ENCODE measurements around the gene ABCF1. TPM values are rescaled to one million over a fixed set of nuclear protein-coding genes. Genes with fewer than 3 reads are reported as not detected.

The ABCF1 gene
- total and polyA plus RNA-seq, 8 donors, result 7.6 to 32.6 (median 27.4) TPM

DNA sequence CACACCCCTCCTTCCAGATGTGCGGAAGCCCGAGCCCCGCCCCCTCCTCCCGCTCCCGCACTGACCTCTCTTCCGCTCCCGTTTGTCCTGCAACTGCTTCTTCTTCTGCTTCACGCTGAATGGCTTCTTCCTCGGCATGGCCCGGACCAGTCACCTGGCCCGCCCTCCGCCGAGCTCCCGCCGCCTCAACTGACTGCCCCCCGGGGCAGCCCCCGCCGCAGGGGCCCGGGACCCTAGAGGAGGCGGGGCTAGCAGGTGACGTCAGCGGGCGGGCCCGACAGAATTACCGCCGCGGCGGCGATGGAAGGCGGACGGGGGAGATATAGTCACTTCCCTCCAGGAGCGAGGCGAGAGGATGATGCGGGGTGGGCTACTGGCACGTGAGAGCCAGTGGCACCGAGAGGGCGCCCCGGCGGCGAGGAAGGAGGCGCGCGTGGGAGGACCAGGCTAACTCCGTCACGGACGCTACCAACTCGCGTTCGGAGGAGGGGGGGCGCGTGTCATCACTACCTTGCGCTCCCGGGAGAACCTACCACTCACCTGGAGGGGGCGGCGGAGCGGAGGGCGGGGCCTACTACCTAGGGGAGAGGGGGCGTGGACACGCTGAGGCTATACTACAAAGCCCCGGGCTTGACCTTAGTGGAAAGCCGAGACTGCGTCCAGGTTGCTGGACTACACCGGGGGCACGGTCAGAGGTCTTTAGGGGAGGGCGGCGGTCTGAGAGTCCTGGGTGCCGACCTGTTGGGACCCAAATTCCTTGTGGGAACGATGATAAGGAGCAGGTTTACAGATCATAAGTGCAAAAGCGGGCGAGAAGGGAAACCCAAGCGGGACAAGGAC lies 15.0 kb upstream of the ABCF1 start, which contains the start of gene GNL1:
TSS of gene GNL1 (minus strand) at position 424 of the 840 bp plus-strand sequence. CDS start at position 138, 286 bp downstream.
- Histone ChIP-seq H3K9me3 (no peaks in the 10 kb centered on the region), H3K36me3 (peaks cover 21 to 38% (median 33%) of the 10 kb centered on the region in 4 donors), H3K27ac (peak within 1 kb of the TSS; percentile 97 to 100 (median 98)), H3K4me3 (peak within 1 kb of the TSS; percentile 82 to 98 (median 93)), H3K27me3 (no peaks in the 10 kb centered on the region), H3K4me1 (peaks cover 17 to 36% (median 28%) of the 10 kb centered on the region in 4 donors)
- peak in 1 of 7 experiments; percentile 31 for TF ChIP-seq CTCF (IDR thresholded peaks at IDR 0.05)
- peak in 1 of 4 donors; percentile 29 for TF ChIP-seq POLR2A (IDR thresholded peaks at IDR 0.05)
- no peak for TF ChIP-seq EP300 (IDR thresholded peaks at IDR 0.05)
- peak; percentile 25 to 71 (median 69) for TF ChIP-seq POLR2AphosphoS5 (IDR thresholded peaks at IDR 0.05)
- peak; percentile 98 for DNase-seq
- 0 to 1% (median 1%) methylated on average over 44 to 71 of the region's 71 CpGs for WGBS, 5 donors
- intact Hi-C loops (cut with DNase I; ENCODE audit: low total_unique reads), result no loop called here

DNA sequence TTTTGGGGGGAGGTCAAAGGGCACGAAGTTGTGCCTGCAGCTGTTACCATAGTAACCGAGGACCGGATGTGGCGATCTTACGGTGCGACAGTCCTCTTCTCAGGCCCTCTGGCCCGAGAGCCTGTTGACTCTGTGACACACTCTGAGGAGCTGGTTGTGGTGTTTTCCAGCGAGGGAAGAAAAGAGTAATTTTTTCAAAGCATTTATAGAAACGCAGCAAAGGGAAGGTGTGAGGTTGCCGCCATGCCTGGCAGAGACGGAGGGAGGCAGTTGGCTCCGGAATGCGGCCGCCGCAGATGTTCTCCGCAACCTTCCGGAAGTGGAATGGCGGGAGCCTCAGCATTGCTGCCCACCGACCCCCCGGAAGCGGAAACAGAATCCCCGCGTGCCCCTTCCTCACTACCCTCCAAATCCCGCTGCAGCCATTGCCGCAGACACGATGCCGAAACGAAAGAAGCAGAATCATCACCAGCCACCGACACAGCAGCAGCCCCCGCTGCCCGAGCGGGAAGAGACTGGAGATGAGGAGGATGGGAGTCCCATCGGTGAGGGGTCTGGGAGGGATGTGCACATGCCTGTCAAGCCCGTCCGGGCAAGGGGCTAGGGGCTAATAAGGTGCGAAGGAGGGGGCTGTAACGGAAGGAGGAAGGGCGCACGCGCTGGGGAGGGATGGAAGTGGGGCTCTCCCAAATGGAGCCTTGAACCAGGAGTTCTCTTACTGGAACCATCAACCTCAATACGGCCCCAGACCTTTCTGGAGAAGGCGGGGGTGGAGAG lies 14.1 kb upstream of the ABCF1 start, which contains the start of gene PRR3:
TSS of gene PRR3 (plus strand) at position 390 of the 777 bp plus-strand sequence. CDS start at position 440, 50 bp downstream.
- WGBS, 5 donors, result 0 to 1% (median 1%) methylated on average over 40 to 42 of the region's 42 CpGs
- Histone ChIP-seq H3K36me3 (peaks cover 18 to 38% (median 33%) of the 10 kb centered on the region in 4 donors), H3K4me1 (peaks cover 17 to 36% (median 28%) of the 10 kb centered on the region in 4 donors), H3K9me3 (no peaks in the 10 kb centered on the region), H3K27me3 (no peaks in the 10 kb centered on the region), H3K27ac (peak within 1 kb of the TSS; percentile 97 to 100 (median 98)), H3K4me3 (peak within 1 kb of the TSS; percentile 82 to 98 (median 93))
- intact Hi-C loops (cut with DNase I; ENCODE audit: low total_unique reads), result no loop called here
- TF ChIP-seq POLR2A (IDR thresholded peaks at IDR 0.05) (peak in 1 of 4 donors; percentile 39), POLR2AphosphoS5 (IDR thresholded peaks at IDR 0.05) (peak in 2 of 3 donors; percentile 67 to 75), EP300 (IDR thresholded peaks at IDR 0.05) (no peak), CTCF (IDR thresholded peaks at IDR 0.05) (no peak)
- peak; percentile 89 to 97 for DNase-seq

DNA sequence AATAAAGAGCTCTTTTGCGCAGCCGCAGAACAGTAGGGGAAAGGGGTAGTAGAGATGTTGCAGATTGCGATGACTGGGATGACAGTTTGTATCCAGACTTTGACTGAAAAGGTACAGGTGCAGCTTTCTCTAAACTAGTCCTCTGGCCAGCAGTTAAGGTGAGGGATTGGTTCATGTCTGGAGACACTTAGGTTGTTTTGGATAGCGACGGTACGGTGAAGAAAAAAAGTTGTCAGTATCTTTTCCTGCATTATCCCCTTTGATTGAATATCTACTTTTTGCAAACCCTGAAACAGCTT lies 13.6 kb upstream of the ABCF1 start:
- intact Hi-C loops (cut with DNase I; ENCODE audit: low total_unique reads), result no loop called here
- H3K27me3 ChIP-seq, result no peaks in the 10 kb centered on the region
- TF ChIP-seq POLR2AphosphoS5 (IDR thresholded peaks at IDR 0.05) (no peak), EP300 (IDR thresholded peaks at IDR 0.05) (no peak), CTCF (IDR thresholded peaks at IDR 0.05) (no peak), POLR2A (IDR thresholded peaks at IDR 0.05) (no peak)
- H3K9me3 ChIP-seq, result no peaks in the 10 kb centered on the region
- peaks cover 18 to 38% (median 33%) of the 10 kb centered on the region in 4 donors for H3K36me3 ChIP-seq
- H3K4me3 ChIP-seq, result peak overlapping the region; percentile 82 to 98 (median 93)
- peaks cover 17 to 36% (median 28%) of the 10 kb centered on the region in 4 donors for H3K4me1 ChIP-seq
- peak overlapping the region; percentile 97 to 100 (median 98) for H3K27ac ChIP-seq
- 2 to 4% (median 3%) methylated on average over 6 of the region's 6 CpGs for WGBS, 5 donors
- no peak for DNase-seq

GRCh38 chr6:30560930-30561329 lies 10.3 kb upstream of the ABCF1 start:
- H3K4me3 ChIP-seq, result no peak overlapping the region
- H3K36me3 ChIP-seq, result peaks cover 12 to 27% (median 25%) of the 10 kb centered on the region in 4 donors
- DNase-seq, result no peak
- H3K27ac ChIP-seq, result no peak overlapping the region
- H3K4me1 ChIP-seq, result peaks cover 11 to 19% (median 16%) of the 10 kb centered on the region in 4 donors
- no peak for TF ChIP-seq POLR2A (IDR thresholded peaks at IDR 0.05)
- TF ChIP-seq EP300 (IDR thresholded peaks at IDR 0.05), result no peak
- no peak for TF ChIP-seq CTCF (IDR thresholded peaks at IDR 0.05)
- no peak for TF ChIP-seq POLR2AphosphoS5 (IDR thresholded peaks at IDR 0.05)
- H3K9me3 ChIP-seq, result no peaks in the 10 kb centered on the region
- WGBS, 5 donors, result 89 to 94% (median 90%) methylated on average over 3 of the region's 3 CpGs
- intact Hi-C loops (cut with DNase I; ENCODE audit: low total_unique reads), result no loop called here
- H3K27me3 ChIP-seq, result no peaks in the 10 kb centered on the region
